Epithelial cell of proximal tubule (primary cell): ENCODE measurements around the gene ERGIC3. TPM values are rescaled to one million over a fixed set of nuclear protein-coding genes. Genes with fewer than 3 reads are reported as not detected.

Experiments used
- DNase-seq: peaks from one replicate; pipeline ENCODE4 v3.0.0-alpha.2; 2011; ENCODE audit warnings: low read depth
- H3K4me3 ChIP-seq: 2 replicates; pipeline ENCODE4 v1.5.1; 2011; ENCODE audit warnings: low read depth, mild to moderate bottlenecking, low read length
- total RNA-seq: library from RNA; depleted of rRNA; stranded (reverse); fragments of >200 nt; gene quantifications from 2 replicates; pipeline ENCODE4 v1.2.3, GENCODE V29; 2015
- TF ChIP-seq, protein P1 (sequence below): conservative IDR thresholded peaks from 2 replicates; pipeline ENCODE4 v1.5.1; 2012; ENCODE audit warnings: low read depth, mild to moderate bottlenecking, low read length

Gene ERGIC3
- 179 and 203 TPM in 2 replicates for total RNA-seq

DNA sequence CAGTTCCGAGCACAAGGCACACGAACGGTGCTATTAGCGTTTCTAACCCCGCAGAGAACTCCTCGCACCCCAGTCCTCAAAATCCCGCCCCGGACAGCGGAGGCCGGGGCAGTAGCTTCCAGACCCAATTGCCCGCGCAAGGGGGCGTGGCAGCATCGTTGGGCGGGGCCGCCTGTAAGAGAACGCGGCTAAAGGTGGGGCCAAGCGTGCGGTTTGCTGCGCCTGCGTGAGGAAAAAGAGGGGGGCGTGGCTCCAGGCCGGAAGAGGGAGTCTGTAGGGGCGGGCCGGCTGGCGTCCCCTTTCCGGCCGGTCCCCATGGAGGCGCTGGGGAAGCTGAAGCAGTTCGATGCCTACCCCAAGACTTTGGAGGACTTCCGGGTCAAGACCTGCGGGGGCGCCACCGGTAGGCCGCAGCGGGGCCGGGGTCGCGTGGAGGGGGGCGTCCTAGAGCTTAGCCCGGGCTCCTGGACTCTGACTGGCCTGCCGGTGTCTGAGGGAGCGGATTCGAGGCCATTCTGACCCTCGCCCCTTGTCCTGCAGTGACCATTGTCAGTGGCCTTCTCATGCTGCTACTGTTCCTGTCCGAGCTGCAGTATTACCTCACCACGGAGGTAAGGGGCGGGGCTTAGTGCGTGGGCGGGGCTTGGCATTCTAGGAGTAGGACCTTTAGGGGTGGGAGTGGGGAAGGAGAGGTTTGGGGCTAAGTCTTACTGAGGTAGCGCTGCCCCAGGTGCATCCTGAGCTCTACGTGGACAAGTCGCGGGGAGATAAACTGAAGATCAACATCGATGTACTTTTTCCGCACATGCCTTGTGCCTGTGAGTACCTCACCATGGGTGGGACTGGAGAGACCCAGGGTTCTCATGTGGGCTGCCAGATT lies at the start of gene ERGIC3:
Gene ERGIC3 (plus strand): TSS at position 296 of the 880 bp plus-strand sequence. CDS start 20 bp downstream, at position 316.
- no peak for DNase-seq
- peak within 1 kb of the TSS; percentile 96 for H3K4me3 ChIP-seq
- TF ChIP-seq, protein P1, sequence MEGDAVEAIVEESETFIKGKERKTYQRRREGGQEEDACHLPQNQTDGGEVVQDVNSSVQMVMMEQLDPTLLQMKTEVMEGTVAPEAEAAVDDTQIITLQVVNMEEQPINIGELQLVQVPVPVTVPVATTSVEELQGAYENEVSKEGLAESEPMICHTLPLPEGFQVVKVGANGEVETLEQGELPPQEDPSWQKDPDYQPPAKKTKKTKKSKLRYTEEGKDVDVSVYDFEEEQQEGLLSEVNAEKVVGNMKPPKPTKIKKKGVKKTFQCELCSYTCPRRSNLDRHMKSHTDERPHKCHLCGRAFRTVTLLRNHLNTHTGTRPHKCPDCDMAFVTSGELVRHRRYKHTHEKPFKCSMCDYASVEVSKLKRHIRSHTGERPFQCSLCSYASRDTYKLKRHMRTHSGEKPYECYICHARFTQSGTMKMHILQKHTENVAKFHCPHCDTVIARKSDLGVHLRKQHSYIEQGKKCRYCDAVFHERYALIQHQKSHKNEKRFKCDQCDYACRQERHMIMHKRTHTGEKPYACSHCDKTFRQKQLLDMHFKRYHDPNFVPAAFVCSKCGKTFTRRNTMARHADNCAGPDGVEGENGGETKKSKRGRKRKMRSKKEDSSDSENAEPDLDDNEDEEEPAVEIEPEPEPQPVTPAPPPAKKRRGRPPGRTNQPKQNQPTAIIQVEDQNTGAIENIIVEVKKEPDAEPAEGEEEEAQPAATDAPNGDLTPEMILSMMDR: no peak

DNA sequence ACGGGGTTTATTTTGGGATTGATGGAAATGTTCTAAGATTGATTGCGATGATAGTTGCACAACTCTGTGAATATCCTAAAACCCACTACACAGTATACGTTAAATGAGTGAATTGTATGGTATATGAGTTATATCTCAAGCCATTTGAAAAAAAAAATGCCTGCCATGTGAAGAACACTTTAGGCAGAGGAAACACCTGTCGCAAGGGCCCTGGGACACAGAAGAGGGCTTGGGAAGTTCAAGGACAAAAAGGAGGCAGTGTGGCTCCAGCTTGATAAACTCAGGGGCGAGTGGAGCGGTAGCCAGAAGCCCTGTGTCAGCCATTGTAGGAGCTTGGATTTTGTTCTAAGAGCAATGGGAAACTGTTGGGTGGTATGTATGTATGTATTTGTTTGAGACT lies 49.5 kb upstream of the ERGIC3 start:
- no peak overlapping the region for H3K4me3 ChIP-seq
- TF ChIP-seq, protein P1: no peak
- DNase-seq: no peak

GRCh38 chr20:35496481-35496880 lies 45.4 kb upstream of the ERGIC3 start:
- DNase-seq: no peak
- TF ChIP-seq, protein P1: no peak
- H3K4me3 ChIP-seq: no peak overlapping the region

DNA sequence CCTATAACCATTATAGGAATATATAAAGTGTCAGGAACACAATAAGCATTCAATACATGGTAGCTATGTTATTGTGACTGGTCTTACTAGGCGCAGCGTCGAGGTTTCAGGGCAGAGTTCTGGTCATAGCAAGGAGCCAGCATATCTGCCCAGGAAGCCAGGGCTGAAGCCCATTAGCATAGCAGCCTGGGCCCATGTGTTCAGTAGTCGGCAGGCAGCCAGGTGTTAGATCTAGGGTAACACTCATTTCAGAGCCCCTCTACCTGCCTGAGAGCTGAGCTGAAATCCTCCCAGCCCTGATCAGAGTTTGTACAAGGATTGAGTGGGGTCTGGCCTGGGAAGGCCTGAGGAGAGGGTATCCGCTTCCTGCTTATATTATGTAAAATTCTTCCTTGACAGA lies 44.6 kb upstream of the ERGIC3 start:
- TF ChIP-seq, protein P1: no peak
- DNase-seq: no peak
- no peak overlapping the region for H3K4me3 ChIP-seq

DNA sequence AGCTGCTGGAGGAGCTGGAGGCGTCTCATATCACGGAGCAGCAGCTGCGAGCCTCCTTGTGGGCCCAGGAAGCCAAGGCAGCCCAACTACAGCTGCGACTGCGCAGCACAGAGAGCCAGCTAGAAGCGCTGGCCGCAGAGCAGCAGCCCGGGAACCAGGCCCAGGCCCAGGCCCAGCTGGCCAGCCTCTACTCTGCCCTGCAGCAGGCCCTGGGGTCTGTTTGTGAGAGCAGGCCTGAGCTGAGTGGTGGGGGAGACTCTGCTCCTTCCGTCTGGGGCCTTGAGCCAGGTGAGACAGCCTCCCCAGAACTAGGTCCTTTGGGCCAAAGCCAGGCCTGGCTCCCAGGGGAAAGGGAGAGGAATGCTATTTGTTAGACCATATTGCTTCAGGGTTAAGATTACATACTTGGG lies 44.1 kb upstream of the ERGIC3 start:
- TF ChIP-seq, protein P1: no peak

GRCh38 chr20:35499271-35499670 lies 42.6 kb upstream of the ERGIC3 start:
- no peak for DNase-seq
- TF ChIP-seq, protein P1: no peak
- H3K4me3 ChIP-seq: no peak overlapping the region

More for the DNA sequence above, 44.1 kb upstream of the ERGIC3 start:
- no peak overlapping the region for H3K4me3 ChIP-seq
- DNase-seq: no peak
